Stimulated activated CD8-positive, alpha-beta memory T cell treated with anti-CD3 and anti-CD28 coated beads, Interleukin-15, amount 100 ng/mL, for 24 hours (primary cell): ENCODE results near the gene FARP2.
"Not testable (repeated sequence)": the region's sequence is repeated elsewhere in the genome, so short reads cannot be mapped to it uniquely, and the experiment has no call there.

Experiments used
- DNase-seq: peaks from one replicate; pipeline ENCODE4 v3.0.0-alpha.2; 2020; ENCODE audit warnings: low read depth

FARP2 gene, protein sequence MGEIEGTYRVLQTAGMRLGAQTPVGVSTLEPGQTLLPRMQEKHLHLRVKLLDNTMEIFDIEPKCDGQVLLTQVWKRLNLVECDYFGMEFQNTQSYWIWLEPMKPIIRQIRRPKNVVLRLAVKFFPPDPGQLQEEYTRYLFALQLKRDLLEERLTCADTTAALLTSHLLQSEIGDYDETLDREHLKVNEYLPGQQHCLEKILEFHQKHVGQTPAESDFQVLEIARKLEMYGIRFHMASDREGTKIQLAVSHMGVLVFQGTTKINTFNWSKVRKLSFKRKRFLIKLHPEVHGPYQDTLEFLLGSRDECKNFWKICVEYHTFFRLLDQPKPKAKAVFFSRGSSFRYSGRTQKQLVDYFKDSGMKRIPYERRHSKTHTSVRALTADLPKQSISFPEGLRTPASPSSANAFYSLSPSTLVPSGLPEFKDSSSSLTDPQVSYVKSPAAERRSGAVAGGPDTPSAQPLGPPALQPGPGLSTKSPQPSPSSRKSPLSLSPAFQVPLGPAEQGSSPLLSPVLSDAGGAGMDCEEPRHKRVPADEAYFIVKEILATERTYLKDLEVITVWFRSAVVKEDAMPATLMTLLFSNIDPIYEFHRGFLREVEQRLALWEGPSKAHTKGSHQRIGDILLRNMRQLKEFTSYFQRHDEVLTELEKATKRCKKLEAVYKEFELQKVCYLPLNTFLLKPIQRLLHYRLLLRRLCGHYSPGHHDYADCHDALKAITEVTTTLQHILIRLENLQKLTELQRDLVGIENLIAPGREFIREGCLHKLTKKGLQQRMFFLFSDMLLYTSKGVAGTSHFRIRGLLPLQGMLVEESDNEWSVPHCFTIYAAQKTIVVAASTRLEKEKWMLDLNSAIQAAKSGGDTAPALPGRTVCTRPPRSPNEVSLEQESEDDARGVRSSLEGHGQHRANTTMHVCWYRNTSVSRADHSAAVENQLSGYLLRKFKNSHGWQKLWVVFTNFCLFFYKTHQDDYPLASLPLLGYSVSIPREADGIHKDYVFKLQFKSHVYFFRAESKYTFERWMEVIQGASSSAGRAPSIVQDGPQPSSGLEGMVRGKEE

DNA sequence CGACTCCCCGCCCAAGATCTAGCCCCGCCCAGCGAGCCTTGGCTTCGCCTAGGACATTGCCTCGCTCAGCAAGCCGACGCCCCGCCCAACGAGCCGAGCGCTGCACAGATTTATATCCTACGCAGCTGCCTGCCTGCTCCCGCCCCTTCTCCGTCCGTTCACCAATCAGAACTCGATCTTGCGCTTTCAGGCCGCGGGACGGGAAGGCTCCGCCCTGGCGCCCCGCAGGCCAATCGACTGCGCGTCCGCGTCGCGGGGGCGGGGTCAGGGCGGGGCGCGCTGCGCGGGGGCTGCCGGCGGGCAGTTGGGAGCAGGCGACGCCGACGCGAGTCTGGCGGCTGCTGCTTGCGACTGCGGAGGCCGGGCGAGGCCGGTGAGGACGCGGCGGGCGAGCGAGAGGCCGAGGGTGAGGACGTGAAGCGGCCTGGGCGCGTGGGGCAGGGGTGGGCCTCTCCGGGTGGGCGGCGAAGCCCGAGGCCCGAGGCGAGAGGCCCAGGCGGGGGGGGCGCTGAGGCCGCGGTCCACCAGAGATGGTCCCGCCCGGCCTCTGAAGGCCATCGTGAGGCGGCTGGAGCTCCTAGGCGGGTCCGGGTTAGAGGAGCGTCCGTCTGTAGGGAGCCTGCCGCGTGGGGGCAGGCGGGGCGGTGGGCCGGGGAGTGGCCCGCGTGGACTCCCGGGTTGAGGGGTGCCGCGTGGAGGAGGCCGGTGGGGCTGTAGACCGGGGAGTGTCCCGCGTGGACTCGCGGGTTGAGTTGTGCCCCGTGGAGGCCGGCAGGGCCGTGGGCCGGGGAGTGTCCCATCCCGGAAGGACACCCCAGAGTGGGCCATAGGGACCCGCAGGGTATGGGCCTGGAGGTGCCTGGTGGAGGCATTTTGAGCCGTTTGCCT, at the start of gene FARP2:
TSS of gene FARP2 (plus strand) at position 303 of the 888 bp plus-strand sequence. CDS start 16,823 bp downstream, outside the sequence.
- peak; percentile 88 for DNase-seq

DNA sequence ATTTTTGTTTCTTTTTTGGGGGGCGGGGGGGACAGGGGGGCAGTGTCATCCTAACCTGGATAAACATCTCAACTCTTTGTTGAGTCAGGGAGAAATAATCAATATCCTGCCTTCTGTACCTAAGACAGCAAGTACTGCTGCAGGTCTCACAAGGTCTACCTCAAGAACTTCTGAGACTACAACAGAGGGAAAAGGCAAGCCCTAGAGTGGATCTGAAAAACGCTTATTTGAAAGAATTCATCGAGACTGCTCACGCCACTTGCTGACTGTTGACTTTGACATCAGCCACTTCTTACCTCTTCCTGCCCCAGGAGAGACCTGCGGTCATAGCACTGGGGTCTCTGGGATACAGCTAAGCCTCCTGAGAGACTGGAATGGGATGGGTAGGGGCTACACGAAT, 49.0 kb upstream of the FARP2 start:
- DNase-seq, result no peak

DNA sequence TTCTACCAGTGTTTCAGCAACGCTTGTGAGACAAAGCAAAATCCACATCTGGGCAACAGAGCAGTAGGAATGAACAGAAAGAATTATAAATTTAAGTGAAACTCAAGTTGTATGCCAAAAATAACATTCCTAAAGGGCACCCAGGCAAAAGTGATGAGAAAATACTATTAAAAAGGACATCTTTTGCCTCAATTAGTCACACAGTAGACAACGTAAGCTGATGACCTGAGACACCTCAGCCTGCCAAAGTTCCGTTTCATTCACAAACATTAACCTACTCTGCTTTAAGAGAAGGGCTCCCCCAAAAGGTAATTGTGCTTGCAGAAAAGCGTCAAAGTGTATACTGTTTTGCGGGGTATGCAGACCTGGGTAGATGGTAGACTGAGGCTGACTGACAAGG, 47.8 kb upstream of the FARP2 start:
- no peak for DNase-seq

DNA sequence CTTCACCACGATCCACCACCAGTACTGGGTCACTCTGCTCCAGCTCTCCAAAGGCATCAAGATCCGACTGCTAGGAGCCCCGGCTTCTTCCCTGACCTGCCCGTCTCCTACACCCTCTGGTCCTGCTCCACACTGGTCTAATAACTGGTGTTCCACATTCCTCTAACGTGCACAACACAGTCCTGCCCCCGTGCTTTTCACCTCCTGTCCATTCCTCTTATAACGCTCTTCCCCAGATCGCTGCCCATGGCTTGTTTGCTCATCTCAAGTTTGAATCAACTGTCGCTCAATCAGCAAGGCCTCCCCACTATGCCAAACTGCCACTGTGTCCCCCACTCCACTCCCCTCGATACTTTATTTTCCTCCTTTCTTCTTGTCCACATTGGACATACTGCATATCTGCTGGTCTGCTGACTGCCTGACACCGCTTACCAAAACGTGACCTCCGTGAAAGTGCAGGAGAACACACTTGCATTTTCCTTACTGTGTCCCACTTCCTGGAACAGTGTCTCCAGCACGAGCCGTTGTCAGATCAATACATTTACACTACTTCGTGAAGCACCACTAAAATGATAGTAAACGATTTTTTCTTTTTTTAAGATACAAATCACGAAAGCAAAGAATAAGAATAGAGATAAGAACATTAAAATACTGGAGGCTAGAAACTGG, 47.1 kb upstream of the FARP2 start:
- DNase-seq, result no peak

DNA sequence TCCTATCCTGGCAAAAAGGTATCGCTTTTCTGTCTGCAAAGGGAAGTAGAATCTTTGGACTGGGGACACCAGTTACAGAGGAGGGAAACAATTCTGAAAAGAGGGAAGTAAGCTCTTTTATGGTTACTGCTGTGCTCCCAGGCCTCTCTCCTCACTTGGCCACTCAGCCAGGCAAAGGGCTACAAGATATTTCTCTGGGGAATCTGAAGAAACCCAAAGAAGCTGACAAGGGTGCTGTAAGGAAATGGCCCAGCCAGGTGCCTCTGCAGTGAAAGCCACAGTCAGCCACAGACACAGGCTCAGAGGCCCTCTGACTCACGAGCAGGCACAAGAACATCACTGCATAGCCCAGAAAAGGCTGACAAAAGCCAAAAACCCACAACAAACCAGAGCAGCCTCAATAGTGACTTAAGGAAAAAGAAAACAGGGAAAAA, 46.4 kb upstream of the FARP2 start:
- DNase-seq, result peak; percentile 17

DNA sequence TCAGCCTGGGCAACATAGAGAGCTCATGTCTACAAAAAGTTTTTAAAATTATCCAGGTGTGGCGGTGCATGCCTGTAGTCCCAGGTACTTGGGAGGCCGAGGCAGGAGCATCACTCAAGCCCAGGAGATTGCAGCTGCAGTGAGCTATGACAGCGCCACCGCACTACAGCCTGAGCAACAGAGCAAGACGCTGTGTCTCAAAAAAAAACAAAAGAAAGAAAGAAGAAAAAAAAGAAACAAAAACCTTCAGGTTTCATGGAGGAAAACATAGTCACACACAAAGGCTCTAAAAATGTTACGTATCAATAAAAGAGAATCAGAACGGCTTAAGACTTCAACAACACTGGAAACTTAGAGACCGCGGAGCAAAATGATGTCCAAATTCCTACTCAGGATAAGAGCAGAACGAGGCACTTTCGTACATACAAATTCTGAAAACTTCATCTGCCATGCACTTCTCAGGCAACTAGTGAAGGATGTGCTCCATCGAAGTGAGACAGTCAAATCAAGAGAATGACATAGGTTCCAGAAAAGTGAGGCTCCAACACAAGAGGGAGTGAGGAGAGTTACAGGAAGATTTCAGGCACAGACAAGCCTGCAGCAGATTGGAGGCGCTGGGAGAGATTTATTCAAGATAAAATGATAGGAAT, 45.0 kb upstream of the FARP2 start:
- DNase-seq, result no peak

DNA sequence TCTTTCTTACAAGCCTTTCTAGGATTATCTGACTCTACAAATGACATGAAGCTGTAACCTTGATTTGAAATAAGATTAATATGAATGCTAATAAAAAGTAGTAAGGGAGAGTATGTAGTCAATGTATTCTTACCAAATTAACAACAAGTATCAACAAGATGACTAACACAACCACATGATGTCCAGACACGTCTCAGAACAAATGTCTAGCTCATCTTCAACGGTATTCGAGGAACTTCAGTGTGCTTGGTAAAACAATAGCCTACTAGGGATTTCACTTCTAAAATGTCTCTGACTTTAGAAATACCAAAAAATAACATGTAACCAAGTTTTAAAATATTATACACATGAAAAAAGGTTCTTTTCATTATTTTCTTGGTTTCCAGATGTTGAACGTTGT, 44.0 kb upstream of the FARP2 start:
- no peak for DNase-seq

DNA sequence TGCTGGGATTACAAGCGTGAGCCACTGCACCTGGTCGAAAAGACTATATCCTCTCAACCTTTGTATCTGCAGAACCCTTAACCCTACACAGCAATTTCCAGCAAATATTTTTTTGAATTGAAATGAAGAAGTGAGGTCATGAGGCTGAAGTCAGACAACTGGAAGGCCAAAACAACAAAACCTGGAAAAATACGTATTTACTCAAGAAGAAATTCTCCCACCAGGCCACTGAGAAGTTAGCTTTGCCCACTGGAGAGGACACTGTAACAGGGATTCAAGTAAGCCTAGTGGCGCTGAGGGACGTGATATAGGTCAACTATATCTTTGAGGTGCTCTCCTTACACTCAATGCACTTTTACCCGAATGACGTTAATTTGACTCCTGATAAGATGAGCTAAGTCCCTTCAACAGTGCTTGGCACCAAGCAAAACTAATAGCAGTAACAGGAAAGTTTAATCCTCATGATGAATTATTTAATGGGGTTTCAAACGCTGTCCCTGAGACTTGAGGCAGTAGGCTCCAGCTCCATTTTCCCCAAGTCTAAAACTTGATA, 42.5 kb upstream of the FARP2 start:
- DNase-seq, result no peak

DNA sequence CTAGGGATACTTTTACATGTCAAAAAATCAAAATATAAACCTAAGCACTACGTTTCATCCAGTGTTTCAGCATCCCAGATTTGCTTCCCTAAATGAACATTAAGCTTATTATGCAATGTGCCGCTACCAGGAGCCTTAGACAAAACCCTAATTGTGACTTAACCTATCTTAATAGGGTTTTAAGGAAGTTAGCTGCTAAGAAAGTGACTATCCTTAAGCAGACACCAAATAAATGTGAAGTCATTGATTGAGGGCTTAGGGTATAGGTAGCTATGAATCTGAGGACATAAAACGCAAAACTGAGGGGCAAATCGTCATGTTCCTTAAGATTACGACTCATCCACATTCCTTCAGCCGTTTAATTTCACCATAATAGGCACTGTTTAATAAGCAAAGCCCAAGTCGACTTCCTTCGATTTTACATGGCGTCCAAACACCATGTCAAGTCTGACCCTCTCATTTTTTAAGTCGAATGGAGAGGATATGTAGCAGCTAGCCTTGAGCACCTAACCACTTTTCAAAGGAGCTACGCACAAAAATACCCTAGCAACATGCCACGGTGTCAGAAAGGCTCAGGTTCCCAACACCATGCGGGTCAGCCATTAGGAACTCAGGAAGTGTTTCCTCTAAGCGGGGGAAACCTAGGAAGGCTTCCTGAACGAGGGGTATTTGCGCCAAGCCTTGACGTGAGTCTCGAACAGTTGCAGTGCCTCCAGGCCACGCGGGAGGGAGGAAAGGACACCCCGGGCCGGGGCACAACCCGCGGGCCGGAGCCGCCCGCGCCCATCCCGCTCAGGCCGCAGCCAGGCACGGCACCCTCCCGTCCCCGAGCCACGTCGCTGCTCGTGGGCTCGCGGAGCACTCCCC, 41.6 kb upstream of the FARP2 start:
- DNase-seq, result no peak

DNA sequence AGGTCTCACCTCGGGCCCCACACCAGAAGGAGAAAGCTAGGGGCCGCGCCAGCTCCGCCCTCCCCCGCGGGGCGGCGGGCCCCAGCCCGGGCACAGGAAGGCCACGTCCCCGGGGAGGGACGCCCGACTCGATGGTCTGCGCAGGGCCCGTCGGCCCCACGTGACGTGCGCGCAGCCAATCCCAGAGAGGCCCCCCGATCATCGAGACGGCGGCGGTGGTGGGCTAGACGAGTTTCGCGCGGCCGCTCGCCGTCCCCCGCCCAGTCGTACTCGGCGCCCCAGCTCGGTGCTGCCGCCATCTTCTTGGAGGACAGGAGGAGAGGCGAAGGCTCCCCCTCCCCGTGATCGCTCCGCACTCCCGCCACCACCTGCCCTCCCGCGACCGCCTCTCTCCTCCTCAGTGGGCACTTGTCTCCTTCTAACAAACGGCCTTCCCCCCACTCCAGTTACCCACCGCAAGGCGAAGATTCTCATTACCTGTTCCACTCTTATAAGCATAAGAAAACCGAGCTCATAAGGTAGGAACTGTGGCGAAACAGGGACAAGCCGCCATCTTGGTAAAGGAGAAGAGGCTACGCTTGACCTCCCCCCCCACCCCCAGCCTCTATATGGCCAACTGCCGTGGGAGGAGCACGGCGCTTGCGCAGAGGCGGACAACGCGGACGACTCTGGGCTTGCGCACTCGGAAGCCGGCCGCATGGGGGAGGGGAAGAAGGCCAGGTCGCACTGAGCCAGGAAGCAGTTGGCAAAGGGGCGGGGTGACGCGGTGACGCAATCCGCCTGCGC, 40.8 kb upstream of the FARP2 start, which contains the start of gene HDLBP:
TSS of gene HDLBP (minus strand) at position 580 of the 786 bp plus-strand sequence. CDS start 48,803 bp downstream, outside the sequence.
- DNase-seq, result peak; percentile 100

DNA sequence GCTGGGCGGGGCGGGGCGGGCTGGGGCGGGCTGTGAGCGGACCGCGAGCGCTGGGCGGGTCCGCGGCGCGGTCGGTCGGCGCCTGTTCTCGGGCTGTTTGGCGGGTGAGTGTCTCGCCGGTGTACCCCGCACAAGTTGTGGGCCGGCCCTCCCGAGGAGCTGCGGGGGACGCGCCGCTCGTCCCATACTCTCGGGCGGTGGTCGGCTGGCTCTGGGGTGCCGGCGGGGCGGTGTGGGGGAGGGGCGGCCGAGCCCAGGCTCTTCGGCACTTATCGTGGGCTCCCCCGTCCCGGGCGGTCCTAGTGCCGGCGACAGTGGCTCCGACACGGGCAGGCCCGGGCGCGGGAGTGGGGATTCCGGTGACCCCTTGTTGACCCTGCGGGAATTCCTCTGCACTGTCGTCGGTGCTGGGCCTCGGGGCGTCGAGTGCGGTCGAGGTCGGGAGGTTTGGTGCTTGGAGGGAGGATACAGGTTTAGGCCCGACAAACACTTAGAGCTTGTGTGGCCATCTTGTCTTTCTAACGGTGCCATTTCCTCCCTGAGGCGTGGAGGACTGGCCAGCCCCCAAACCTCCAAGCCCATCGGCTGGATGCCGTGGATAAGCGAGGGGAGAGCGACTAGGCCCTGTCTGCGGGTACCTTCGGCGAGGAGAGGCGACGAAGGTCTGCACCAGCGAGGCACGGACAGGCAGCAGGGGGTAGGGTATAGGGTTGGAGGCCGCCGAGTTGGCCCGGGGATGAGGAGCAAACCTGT, 40.0 kb upstream of the FARP2 start, which contains the start of gene SEPTIN2:
TSS of gene SEPTIN2 (plus strand) at position 47 of the 753 bp plus-strand sequence. CDS start 8,308 bp downstream, outside the sequence.
- no peak for DNase-seq

DNA sequence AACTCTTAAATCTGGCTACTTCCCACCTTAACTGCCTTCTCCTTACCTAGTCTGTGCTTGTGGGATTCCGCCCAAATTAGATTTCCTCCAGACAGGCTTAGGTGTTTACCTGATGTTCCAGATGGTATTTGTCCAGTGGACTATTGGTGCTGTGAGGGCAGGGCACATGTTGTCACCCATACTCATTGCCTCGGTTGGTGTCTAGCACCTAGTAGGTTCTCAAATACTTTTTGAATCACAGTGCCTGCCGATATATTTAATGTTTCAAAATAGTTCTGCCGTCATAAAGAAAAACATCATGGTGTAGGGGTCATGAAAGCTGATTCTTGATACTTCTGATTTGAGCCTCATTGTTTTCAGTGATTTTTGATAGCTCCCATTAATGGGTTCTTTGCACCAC, 39.3 kb upstream of the FARP2 start:
- no peak for DNase-seq

DNA sequence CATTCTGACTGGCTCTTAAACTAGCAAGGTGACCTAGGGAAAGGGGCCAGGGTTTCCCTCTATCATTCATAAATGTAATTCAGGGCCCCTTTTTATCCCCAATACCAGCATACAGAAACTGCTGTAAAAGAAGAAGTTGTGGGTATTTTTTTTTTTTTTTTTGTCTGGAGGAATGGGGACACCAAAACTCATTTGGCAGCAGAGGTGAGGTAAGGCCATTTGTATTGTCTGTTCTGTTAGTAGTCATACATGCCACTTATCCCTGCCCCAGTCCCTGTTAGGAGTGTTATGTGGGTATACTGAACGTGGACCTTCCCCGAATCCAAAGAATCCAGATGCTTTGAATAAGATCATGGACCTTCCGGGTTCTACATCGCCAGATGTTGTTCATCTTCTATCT, 38.7 kb upstream of the FARP2 start:
- no peak for DNase-seq

DNA sequence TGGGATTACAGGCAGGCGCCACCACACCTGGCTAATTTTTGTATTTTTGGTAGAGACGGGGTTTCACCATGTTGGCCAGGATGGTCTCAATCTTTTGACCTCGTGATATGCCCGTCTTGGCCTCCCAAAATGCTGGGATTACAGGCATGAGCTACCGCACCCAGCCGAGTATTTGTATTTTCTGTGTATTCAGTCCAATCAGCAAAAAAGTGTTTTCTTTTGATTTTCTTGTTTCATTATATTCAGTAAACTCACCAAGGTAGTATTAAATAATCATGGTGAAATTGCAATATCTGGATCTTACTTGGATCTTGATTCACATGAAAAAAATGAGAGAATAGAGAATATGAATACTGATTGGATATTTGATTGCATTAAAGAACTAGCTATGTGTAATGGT, 37.3 kb upstream of the FARP2 start:
- DNase-seq, result not testable (repeated sequence)

DNA sequence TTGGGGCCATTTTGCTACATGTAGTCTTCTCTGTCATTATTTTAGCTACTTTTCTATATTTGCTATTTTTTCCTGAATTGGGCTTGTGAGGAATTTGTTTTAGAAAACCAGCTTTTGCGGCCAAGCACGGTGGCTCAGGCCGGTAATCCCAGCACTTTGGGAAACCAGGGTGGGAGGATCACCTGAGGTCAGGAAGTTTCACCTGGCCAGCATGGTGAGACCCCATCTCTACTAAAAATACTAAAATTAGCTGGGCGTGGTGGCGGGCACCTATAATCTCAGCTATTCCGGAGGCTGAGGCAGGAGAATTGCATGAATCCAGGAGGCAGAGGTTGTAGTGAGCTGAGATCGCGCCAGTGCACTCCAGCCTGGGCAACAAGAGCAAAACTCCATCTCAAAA, 35.7 kb upstream of the FARP2 start:
- no peak for DNase-seq

DNA sequence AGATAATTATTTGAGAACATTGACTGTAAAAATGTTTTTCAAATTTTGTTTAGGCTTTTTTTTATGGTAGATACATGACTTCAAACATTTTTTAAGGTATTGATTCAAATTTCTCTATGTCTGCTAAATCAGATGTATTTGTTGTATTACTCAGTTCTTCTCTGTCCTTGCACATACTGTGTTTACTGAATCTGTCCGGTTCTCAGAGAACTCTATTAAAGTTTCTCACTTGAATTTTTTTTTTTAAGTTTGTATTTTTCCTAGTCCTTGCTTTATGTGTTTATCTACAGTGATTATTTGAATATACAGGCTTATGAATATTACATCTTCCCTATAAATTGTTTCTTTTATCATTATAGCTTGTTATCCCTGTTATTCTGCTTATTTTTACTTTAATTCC, 35.1 kb upstream of the FARP2 start:
- DNase-seq, result no peak

DNA sequence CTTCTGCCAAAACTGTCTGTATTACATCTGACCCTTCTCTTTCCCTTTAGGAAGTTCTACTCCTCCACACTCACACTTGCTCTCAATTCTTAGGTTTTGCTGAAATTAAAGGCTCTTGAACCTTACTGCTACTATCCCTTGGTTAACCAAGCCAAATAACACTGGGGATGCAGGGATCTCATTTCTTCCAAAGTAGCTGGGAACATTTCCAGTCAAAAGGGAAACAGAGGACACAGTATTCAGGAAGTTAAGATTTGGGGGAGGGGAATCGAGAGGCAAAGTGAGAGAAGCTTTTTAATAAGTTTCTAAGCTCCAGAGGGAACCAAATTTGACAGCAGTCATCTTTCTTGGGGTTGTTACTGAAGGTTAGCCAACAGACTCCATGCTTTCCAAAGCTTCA, 34.2 kb upstream of the FARP2 start:
- no peak for DNase-seq
